HL-60 (cell line): ENCODE measurements around the gene RELB.

Experiments used
- CTCF ChIP-seq: IDR thresholded peaks from one replicate; pipeline ENCODE4 v1.5.1; 2011; ENCODE audit warnings: low read length, control low read depth, inconsistent platforms; ENCODE audit not compliant: insufficient read depth
- GABPA ChIP-seq: IDR thresholded peaks from 2 replicates; pipeline ENCODE4 v1.6.1; 2012; ENCODE audit warnings: low read depth
- POLR2AphosphoS5 ChIP-seq: IDR thresholded peaks from 2 replicates; pipeline ENCODE4 v1.6.1; 2012; ENCODE audit warnings: low read depth
- SPI1 ChIP-seq: IDR thresholded peaks from 2 replicates; pipeline ENCODE4 v1.6.1; 2012; ENCODE audit warnings: low read depth, mild to moderate bottlenecking, borderline replicate concordance

GRCh38 chr19:44985445-44985844 lies 15.8 kb upstream of the RELB start:
- TF ChIP-seq CTCF (no peak), POLR2AphosphoS5 (no peak), GABPA (no peak), SPI1 (no peak)
